Frontal cortex (tissue), 4 donors: ENCODE data around the gene SLC38A7. TPM values are rescaled to one million over a fixed set of nuclear protein-coding genes. Genes with fewer than 3 reads are reported as not detected.
"Not testable (repeated sequence)": the region's sequence is repeated elsewhere in the genome, so short reads cannot be mapped to it uniquely, and the experiment has no call there.

Source experiments
- DNase-seq, 2 donors: peaks; one replicate each; pipeline ENCODE4 v3.0.0; 2012; ENCODE audit warnings: low spot score in 2 of 2
- FAIRE-seq: peaks from 2 replicates; lab custom pipeline; 2012; peaks lifted over from hg19 to GRCh38; lab: Jason Lieb, UNC
- total RNA-seq: library from RNA; depleted of rRNA; stranded (reverse); fragments of >200 nt; gene quantifications from one replicate; pipeline ENCODE4 v1.2.3, GENCODE V29; 2014
- donor health status: control.
- donor health status: control.
- donor health status: control.

Gene SLC38A7
- total RNA-seq, 1 donor from 2014 or later = 14.3 TPM

DNA sequence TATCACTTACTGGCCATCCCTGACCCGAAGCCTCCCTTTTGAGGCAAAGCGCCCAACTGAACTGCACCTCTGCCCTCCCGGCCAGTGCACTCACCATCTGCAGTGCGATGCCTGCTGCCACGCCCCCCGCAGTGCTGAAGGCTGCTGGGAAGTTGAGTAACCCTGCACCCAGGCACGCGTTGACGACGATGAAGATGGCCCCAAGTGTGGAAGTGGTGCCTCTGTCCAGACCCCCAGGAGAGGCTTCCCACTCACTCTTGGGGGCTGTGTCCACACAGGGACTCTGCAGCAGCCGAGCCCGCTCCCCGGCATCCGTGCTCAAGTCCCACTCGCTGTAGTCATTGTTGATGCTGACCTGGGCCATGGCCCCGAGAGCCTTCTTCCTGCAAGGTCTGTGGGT is 4.8 kb downstream of the SLC38A7 start:
- no peak for FAIRE-seq
- DNase-seq = no peak

DNA sequence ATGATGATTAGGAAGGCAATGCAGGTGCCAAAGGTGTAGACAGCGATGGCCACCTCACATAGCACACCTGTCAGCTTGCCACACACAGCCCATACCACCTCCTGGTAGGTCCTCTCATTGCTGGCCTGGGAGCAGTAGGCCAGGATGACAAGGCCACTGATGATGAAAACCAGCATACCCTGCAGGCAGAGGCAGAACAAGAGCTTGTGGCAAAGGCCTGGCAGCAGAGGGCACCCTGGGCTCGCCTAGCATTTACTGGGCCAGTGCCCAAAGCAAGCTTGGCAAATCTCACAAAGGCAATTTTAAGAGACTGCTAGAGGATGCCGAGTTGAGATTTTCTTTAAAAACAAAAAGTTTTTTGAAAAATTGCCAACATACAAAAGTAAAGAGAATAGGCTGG is 5.9 kb downstream of the SLC38A7 start:
- peak; percentile 58 to 60 for DNase-seq
- FAIRE-seq = no peak

- DNase-seq (no peak), FAIRE-seq (no peak)
Measured at GRCh38 chr16:58678269-58678668, 6.3 kb downstream of the SLC38A7 start.

DNA sequence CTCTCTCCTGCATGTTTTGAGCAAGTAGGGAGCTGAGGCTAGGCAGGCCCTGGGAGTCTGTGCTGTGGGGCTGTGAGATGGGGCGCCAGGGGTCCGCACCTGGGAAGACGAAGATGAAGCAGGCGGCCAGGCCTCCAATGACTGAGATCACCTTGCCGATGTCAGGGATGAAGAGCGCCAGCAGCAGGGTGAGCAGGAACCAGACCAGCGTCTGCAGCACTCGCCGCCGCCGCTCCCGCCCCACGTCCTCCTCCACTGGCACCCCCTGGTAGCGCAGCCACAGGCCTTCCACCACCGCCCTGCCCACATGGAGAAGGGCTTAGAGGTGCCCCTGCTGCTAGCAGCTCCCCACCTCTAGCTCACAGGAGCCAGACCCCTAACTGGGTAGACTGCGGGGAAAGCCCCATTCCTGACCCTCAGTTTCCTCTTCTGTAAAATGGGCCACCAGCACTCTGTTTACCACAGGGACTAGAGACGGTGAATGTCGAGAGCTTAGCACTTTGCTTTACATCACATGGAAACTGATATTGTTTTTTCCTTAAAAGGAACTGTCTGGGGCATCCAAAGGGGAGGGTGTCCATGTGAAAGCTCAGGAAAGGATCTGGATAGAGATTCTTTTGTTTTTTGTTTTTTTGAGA is 13.5 kb downstream of the SLC38A7 start:
- DNase-seq = no peak
- no peak for FAIRE-seq

DNA sequence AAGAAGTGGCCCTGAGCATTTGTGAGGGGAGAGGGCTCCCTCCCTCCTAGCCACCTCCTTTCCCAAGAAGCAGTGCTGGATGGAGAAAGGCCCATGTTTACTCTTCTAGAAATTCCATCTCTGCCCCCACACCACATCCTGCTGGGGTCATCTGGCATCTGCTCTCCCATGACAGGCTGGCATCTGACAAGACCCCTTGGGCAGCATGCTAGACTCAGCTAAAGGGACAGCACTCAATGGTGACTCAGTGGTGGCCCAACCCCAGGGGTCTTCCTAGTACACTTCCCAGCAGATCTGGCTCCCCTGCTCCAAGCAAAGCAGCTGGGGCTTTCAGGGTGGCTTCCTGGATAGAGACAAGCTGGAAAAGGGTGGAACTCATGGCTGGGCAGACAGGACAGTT is 14.4 kb downstream of the SLC38A7 start:
- DNase-seq = no peak
- no peak for FAIRE-seq

DNA sequence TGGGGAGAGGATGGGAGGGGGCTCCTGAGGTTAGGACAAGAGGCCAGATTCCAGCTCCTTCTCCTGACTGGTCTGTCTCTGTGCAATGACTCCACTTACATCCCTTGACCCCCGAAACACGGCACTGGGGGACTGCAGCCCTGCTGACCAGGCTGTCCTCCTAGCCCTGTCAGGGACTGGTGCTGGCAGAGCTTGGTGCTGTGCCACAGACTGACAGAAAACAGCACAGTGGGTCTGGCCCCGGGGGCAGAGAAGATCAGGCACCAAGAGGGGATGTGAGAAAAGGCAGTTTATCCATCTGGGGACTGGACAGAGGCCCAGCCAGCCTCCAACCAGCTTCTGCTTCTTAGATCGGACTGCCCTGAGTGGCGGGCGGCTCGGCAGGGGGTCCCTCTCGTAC is 19.4 kb downstream of the SLC38A7 start:
- DNase-seq = no peak
- FAIRE-seq = no peak

- FAIRE-seq = no peak
- peak; percentile 50 to 83 for DNase-seq
Measured at GRCh38 chr16:58661199-58661830, 23.3 kb downstream of the SLC38A7 start.

DNA sequence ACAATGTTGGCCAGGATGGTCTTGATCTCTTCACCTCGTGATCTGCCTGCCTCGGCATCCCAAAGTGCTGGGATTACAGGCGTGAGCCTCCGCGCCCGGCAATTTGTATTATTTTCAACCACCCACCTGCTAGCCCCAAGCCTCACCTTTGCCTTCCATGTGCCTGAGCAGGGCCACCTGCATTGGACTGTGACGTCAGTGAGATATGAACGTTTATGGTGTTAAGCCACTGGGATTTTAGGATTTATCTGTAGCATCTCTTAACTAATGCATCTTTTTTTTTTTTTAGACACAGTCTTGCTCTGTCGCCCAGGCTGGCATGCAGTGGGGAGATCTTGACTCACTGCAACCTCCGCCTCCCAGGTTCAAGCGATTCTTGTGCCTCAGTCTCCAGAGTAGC is 24.7 kb downstream of the SLC38A7 start:
- not testable (repeated sequence) for DNase-seq, FAIRE-seq

DNA sequence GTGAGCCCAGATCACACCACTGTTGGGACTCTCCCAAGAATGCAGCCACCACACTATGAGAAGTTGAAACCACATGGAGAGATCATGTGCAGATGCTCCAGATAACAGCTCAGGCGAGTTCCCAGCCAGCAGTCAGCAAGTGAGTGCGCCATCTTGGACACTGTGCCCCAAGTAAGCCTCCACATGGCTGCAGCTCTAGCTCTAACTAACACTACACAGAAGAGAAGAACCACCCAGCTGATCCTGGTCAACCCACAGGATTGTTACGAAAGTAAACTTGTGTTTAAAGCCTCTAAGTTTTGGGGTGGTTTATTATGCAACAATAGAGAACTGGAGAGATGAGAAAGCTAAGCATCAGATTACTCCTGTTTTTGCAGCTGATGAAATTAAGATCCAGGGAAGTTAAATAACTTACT is 25.8 kb downstream of the SLC38A7 start:
- FAIRE-seq (no peak), DNase-seq (no peak)

- DNase-seq = no peak
- FAIRE-seq = no peak
Measured at GRCh38 chr16:58656899-58657298, 27.7 kb downstream of the SLC38A7 start.

- DNase-seq (no peak), FAIRE-seq (no peak)
Measured at GRCh38 chr16:58655215-58655596, 29.4 kb downstream of the SLC38A7 start.

- no peak for DNase-seq
- FAIRE-seq = no peak
Measured at GRCh38 chr16:58654560-58655214, 29.9 kb downstream of the SLC38A7 start.

- FAIRE-seq = no peak
- no peak for DNase-seq
Measured at GRCh38 chr16:58652741-58653140, 31.8 kb downstream of the SLC38A7 start.

- DNase-seq (no peak), FAIRE-seq (no peak)
Measured at GRCh38 chr16:58651965-58652348, 32.6 kb downstream of the SLC38A7 start.

- no peak for DNase-seq
- FAIRE-seq = no peak
Measured at GRCh38 chr16:58649707-58650106, 34.9 kb downstream of the SLC38A7 start.

DNA sequence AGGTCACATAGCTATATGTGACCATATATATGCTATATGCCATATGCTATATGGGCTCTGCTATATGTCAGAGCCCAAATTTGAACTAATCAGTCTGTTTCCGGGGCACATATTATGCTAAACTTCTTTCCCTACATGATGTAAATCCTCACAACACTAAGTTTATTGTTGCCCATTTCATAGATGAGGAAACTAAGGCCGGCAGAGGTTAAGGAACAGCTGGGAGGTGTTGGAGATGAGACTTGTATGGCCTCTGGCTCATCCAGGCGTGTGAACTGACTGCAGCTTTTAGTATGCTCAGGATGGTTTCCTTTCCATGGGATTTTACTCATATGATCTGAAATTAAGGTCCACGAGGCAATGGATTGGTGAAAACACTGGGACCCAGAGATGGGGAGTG is 37.5 kb downstream of the SLC38A7 start:
- no peak for FAIRE-seq

DNA sequence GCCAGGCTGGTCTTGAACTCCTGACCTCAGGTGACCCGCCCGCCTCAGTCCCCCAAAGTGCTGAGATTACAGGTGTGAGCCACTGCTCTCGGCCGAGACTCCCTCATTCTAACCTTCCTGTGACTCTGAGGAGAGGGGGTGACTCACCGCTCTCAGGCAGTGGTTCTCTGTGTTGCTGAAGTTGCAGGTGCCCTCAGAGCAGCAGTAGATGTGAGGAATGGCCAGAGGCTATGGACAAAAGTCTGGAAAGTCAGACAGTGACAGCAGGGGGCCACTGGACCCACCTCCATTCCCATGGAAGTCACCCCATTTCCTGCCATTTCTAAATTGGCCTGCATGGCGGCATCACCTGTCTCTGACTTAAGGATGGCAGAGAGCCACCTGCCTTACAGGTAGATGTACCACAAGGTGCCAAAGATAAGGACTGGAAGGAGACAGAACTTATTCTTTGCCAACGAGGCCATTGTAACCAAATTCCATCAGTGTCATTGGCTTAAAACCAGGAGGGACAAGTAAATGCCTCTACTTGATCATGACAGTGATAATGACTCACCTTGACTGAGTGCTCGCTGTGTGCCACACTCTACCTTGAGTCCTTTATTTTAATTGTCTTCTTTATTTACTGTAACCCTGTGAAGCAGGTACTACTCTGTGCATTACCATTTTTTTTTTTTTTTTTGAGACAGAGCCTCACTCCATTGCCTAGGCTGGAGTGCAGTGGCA is 39.6 kb downstream of the SLC38A7 start:
- FAIRE-seq = no peak
- no peak for DNase-seq

More for the DNA sequence above, 37.5 kb downstream of the SLC38A7 start:
- no peak for DNase-seq

GRCh38 chr16:58644108-58644507 is 40.5 kb downstream of the SLC38A7 start:
- DNase-seq = no peak
- no peak for FAIRE-seq

DNA sequence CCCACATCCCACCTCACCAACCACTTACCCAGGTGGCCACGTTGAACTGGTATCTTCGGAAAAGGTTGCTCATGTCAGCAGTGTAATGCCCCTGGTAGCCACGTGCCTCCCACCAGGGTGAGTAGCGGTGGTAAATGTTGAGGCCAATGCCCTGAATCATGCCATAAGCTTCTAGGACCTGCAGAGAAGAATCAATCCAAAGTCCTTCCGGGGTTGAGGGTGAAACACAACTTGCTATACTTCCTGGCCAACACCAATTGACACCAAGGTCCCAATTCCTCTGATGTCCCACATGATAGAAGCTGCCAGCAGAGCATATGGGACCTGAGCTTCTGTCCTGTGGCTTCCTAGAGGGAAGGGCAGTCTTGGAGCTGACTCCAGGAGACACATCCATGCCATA is 43.6 kb downstream of the SLC38A7 start:
- FAIRE-seq (no peak), DNase-seq (no peak)

DNA sequence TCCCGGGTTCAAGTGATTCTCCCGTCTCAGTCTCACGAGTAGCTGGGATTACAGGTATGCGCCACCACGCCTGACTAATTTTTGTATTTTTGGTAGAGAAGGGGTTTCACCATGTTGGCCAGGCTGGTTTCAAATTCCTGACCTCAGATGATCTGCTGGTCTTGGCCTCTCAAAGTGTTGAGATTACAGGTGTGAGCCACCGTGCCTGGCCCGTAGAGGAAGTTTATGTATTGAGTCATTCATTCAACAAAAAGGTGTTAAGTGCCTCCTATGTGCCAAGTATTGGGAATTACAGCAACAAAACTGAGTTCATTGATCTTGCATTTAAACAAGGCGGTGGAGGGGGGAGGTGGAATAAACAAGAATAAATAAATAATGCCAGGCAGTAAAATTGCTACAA is 44.7 kb downstream of the SLC38A7 start:
- FAIRE-seq (no peak), DNase-seq (no peak)

DNA sequence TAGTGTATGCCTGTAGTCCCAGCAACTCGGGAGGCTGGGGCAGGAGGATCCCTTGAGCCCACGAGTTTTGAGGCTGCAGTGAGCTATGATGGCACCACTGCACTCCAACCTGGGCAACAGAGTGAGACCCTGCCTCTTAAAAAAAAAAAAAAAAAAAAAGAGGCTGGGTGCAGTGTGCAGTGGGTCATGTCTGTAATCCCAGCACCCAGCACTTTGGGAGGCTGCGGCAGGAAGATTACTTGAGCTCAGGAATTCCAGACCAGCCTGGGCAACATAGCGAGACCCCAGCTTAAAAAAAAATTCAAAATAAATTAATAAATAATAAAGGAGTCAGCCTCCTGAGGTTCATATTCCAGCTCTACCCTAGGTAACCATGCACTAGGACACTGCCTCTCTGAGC is 45.3 kb downstream of the SLC38A7 start:
- no peak for FAIRE-seq
- no peak for DNase-seq
